ENCODE data around the gene TP53.

Gene TP53

DNA sequence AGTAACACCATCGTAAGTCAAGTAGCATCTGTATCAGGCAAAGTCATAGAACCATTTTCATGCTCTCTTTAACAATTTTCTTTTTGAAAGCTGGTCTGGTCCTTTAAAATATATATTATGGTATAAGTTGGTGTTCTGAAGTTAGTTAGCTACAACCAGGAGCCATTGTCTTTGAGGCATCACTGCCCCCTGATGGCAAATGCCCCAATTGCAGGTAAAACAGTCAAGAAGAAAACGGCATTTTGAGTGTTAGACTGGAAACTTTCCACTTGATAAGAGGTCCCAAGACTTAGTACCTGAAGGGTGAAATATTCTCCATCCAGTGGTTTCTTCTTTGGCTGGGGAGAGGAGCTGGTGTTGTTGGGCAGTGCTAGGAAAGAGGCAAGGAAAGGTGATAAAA is 14.1 kb downstream of the TP53 start:
- DNase-seq, result peak in 4 of 6 experiments; percentile 4 to 20 (median 8)

DNA sequence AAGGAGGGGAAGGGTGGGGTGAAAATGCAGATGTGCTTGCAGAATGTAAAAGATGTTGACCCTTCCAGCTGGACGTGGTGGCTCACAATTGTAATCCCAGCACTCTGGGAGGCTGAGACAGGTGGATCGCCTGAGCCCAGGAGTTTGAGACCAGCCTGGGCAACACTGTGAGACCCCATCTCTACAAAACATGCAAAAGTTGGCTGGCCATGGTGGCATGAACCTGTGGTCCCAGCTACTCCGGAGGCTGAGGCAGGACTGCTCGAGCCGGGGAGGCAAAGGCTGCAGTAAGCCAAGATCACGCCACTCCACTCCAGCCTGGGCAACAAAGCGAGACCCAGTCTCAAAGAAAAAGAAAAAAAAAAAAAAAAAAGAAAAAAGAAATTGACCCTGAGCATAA is 18.8 kb downstream of the TP53 start:
- DNase-seq, result no peak

DNA sequence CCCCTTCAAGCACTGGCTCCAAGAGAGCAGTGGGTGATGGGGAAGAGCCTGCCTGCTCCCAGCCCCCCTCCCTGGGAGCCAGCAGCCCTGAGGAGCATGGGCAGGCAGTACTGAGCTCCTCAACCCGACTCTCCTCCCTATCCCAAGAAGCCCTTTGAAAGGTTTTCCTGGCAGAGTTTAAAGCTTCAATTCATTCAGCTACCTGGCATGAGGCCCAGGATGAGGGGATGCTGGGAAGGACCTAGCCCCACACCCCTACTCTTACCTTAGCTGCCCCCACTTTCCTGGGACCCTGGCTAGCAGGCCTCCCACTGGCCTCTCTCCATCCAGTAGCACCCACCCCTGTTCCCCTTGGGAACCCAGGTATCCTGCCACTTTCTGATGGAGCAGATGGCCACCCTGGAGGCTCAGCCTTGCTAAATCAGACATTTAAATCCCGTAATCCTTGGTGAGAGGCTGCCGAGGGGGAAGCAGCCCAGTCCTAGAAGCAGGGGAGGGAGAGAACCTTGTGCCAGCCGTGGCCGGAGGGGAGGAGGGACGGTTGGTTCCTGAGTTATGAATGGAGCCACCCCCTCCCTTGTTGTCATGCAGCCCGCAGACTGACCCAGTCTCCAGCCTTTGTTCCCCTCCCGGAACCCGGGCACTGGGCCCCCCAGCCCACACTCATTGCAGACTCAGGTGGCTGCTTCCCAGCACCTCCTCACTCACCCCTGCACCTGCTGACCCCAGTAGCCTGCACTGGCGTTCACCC is 19.5 kb downstream of the TP53 start:
- no peak for DNase-seq

DNA sequence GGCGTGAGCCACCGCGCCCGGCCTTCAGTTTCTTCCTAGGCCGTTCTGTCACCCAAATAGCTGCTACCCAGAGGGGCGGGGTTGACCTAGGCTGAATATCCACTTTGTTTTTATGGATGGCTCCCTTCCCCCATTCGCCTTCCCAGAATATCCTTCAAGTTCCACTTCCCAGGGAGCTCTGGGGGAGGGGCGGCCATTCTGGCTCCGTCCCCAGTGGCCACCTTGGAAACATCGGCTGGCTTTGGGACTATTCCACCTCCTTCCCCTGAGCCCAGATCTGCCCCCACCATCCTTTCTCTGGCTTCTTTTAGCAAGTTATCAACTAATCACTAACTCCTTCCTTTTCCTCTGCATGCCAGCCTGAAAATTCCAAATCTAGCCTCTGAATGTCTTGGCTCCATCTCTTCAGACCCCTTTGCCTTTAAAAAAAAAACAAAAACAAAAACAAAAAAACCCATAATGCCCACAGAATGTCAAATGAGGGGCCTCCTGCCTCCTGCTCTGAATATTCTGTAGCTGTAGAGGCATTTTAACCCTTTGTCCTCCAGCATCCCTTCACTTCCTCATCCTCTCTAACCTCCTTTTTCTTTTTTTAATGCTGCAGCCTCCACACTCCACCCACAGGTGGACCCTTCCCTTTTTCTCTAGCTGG is 30.2 kb downstream of the TP53 start:
- DNase-seq, result no peak

DNA sequence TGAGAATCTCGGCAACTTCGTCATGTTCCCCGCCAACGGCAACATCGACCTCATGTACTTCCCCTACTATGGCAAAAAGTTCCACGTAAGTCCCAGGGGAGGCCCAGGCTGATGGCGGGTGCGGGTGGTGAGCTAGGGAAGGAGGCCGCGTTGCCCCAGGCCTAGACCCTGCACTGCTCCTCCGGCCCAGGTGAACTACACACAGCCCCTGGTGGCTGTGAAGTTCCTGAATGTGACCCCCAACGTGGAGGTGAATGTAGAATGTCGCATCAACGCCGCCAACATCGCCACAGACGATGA is 31.8 kb downstream of the TP53 start:
- DNase-seq, result no peak

DNA sequence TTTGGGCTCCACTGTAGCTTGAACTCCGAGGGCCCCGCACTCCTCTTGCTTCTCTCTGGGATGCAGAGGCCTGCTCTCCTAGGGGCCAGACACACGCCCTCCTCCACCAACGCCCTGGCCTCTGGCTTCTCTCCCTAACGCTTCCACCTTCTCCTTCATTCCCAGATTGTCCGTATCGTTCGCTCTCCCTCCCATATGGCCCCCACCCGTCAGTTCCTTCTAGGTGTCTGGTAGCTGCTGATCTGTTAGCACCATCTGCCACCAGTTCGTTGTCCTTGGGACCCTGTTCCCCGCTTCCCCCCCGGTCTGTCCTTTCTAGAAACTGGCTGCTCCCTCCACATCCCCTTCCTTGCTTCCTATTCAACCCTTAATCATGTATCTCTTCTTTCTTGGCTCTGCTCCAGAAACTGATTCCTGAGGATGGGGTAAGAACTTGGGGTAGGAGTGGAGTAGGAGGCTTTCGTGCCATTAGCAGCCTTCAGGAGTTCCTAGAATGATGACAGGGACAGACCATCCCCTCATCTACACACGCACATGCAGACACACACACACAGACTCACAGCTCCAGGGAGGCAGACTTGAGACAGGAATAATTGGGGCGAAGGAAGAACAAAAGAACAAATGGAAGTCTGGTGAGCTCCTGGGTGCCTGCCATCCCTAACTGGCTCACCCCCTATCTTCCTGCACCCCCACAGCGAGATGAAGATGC is 32.3 kb downstream of the TP53 start:
- DNase-seq, result no peak

DNA sequence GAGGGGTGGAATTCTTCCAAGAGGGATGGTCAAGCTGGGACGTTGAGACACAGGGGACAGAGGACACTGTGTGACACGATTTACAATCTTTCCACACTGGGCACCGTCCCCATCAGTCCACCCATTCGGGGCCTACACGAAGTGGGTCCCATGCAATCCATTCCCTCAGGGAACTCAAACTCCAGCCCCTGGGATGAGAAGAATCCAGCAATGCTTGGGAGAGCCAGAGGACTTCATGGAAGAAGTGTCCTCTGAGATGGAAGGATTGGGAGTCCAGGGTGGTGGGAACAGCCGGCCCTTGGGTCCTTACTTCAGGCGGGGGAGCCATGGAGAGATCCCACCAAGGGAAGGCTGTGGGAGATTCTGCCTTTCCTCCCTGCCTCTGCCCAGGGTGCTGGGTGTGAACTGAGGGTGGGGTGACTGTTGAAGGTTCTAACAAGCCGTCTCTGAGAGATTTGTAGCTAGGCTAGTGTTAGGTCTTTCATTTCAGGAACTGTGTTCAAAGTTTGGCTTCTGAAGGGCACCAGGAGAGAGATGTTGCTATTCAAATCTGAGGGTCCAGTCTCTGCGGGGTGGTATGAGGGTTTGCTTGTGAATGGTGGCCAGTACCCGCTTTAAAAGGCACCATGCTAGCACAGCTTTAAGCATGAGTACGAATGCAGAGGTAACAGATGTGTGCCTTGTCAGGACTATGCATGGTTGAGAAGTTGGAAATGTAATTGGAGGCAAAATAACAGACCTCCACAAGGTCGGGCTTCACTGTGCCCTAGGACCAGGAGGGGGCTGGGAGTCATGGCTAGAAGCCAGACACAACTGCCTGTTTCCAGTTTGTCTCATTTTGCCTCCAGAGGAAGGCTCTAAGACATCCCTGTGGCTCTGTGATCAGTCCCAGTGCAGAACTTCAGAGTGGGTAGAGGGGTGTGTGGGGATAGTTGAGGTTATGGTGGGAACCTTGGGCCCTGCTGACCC is 34.6 kb downstream of the TP53 start:
- DNase-seq, result no peak

DNA sequence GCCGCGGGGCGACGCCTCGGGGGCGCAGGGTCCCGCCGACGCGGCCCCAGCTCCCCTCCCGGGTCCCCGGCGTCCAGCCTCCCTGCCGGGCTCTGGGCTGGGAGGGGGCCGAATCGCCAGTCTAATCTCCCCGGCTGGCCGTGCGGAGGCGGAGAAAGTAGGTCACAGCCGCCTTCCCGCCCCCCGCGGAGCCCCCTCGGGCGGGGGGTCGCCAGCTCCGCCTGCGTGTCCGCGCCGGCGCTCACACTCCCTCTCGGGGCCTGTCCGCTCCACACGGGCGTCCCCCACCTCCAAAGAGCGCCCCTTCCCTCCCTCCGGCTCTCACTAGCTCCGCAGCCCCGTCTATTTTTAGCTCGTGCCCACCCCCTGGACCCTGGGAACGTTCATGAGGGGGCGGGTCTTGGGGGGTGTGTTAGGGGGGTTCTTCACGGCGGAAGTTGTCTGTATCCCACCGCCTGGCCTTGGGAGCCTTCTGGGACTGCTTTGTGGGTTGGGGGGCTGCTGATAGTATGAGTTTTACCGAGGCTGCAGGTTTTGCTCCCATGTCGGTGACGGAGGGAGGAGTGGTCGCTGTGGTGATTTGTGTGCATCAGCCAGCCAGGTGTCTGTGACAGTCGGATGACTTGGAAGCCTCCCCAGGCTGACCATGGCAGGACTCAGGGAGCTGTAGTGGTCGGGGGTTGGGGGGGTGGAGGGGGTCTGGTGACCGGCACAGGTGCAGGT is 35.5 kb downstream of the TP53 start:
- no peak for DNase-seq

DNA sequence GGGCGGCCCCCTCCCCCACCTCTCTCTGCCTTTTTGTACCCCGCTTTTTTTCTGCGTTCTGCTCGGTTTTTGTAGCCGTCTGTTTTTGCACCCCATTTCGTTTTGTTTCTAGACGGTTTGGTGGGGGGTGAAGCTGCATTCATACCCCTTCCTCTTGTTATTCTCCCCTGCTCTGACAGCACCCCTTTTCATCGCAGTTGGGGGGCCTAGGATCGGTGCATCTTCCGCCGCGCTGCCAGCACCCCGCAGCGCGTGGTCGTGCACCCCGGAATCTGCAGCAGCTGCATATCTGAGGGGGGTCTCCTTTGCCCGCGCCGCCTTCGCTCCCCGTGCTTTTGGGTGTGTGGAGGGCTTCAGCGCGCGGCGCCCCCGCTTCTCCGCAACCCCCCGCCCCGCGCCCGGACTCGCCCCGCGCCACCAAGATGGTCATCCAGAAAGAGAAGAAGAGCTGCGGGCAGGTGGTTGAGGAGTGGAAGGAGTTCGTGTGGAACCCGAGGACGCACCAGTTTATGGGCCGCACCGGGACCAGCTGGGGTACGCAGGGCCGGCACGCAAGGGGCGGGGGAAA is 36.1 kb downstream of the TP53 start:
- peak in 2 of 6 experiments; percentile 25 to 34 for DNase-seq

DNA sequence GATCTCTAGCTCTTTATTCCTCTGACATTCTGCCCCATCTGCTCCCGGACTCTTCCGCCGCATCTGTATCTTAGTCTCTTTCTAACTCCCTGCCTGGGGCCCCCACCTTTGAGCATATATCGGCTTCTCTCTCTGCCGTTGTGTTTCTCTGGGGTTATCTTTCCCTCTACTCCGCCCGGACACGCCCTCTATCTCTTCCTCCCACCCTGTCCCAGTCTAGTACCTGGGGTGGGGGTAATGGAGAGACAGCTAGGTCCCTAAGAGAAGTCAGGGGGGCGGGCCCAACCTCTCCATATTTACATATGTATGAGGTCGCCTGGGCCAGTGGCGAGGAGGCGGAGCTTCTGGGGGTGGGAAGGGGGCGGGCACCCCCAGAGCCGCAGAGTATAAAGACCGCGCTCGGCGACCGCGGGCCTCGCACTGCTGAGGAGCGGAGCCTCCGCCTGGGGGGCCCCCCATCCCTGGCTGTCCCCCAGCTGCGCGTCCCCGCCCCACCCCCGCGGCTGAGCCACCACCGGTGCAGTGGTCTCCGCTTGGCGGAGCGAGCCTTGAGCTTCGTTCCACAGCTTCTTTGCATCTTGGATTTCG is 36.7 kb downstream of the TP53 start, which contains the start of gene ATP1B2:
ATP1B2 (plus strand) TSS at position 418 of the 588 bp plus-strand sequence. CDS start 593 bp downstream, outside the sequence.
- peak; percentile 51 to 84 (median 70) for DNase-seq

DNA sequence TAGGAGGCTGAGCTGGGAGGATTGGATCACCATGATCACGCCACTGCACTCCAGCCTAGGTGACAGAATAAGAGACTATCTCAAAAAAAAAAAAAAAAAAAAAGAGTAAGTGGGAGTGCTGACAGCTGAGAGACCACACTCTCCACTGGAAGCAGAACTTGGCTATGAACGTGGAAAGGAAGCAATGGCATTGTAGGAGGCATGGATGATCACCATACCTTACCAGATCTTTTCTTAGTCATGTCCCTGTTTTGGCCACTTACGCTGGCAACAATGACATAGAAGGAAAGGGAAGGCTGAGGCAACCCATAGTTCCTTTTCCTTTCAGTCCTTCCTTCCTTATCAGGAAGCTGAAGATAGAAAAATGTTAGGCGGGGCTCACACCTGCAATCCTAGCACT is 40.3 kb downstream of the TP53 start:
- DNase-seq, result no peak

DNA sequence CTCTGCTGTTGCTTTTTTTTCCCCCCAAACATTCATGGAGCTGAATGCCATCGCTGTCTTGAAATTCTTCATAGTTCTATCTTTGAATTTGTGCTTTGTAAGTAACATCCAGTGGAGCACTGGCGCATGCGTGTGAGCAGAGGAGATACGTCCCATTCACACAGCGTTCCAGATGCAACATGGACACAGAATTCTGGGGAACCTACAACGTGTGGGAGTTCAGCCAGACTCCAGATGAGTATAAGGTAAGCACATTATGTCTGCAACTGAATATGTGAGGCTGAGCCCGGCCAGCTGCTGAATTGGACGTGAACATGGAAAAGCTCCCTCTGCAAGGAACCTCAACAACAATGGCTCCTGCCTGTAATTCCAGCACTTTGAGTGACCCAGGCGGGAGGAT is 40.8 kb downstream of the TP53 start:
- no peak for DNase-seq

DNA sequence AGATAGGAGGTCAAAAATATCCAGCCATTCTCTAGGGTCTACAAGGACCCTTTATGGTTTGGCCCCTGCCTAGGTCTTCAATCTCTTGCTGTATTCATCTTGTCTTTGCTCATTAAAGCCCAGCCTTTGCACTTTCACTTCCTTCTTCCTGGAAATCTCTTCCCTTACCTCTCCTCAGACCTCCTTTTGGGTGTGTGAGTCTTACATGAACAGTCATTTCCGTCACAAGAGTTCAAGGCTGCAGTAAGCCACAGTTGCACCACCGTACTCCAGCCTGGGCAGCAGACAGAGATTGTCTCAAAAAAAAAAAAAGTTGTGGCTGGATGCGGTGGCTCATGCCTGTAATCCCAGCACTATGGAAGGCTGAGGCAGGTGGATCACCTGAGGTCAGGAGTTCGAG is 42.5 kb downstream of the TP53 start:
- DNase-seq, result no peak

DNA sequence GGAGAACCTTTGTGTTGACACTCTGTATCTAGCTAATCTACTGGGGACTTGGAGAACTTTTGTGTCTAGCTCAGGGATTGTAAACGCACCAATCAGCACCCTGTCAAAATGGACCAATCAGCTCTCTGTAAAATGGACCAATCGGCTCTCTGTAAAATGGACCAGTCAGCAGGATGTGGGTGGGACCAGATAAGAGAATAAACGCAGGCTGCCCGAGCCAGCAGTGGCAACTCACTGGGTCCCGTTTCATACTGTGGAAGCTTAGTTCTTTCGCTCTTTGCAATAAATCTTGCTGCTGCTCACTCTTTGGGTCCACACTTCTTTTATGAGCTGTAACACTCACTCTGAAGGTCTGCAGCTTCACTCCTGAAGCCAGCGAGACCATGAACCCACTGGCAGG is 45.7 kb downstream of the TP53 start:
- peak in 2 of 6 experiments; percentile 19 to 20 for DNase-seq

DNA sequence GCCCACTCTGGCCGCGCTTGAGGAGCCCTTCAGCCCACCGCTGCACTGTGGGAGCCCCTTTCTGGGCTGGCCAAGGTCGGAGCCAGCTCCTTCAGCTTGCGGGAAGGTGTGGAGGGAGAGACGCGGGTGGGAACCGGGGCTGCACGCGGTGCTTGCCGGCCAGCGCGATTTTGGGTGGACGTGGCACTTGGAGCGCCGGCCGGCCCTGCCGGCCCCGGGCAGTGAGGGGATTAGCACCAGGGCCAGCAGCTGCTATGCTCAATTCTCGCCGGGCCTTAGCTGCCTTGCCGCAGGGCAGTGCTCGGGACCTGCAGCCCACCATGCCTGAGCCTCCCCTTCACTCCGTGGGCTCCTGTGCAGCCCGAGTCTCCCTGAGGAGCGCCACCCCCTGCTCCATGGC is 46.5 kb downstream of the TP53 start:
- no peak for DNase-seq

DNA sequence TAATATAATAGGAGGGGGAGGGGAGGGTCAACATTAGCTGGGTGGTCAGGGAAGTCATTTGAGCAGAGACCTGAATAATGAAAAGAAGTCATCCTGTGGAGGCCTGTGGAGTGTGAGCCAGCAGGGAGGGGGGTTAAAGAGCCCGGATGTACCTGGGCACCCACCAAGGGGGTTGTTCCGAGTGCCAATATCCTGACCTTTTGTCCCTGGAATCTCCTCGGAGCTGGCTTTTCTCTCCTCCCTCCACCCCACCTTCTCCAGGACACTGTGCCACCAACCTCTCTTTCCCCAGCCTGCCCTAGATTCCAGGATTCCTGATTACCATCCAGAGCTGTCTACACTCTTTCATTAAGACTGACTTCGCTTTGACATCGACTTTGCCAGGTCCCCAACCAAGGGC is 51.1 kb downstream of the TP53 start:
- no peak for DNase-seq

DNA sequence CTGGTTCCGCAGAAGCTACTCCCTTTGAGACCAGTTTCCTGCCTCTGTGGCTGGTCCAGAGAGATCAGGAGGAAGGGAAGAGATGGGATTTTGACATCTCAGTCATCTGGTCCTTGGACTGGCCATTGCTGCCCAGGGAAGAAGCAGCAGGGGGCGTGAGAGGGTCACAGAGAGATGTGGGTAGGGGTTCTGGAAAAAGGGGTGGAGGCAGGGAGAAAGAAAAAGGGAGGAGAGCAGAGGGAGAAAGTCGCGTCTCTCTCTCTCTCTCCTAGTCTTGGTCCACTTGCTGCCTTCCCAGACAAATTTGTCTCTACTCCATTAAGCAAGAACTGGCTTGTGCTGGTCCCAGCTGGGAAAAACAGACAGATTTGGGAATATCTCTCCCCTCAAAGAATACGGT is 52.9 kb downstream of the TP53 start:
- DNase-seq, result no peak

DNA sequence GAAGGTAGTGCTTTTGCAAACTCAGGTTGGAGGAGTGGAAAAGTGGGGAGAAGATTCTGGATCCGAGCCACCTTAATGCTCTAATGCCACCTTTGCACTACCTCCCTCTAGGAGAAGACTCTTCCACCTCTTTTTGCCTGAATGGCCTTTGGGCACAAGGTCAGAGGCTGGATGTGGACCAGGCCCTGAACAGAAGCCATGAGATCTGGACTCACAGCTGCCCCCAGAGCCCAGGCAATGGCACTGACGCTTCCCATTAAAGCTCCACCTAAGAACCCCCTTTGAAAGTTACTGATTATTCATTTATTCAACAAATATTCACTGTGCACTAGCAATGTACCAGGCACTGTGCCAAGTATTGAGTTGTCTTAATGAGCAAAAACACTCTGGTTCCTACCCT is 54.2 kb downstream of the TP53 start:
- DNase-seq, result no peak

DNA sequence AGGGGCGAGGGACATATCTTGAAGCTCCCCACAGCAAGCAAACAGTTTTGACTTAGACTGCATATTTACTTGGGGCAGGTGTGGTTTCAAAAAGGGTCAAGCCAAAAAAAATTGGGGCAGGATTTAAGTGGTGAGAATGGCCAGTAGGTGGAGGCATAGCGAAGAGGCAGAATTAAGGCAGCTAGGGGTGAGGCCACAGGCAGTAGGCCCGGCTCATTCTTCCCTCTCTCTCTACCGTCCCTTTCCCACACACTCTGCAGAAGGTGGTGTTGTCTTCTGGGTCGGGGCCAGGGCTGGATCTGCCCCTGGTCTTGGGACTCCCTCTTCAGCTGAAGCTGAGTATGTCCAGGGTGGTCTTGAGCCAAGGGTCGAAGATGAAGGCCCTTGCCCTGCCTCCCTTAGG is 54.8 kb downstream of the TP53 start:
- DNase-seq, result peak in 2 of 6 experiments; percentile 19 to 23

DNA sequence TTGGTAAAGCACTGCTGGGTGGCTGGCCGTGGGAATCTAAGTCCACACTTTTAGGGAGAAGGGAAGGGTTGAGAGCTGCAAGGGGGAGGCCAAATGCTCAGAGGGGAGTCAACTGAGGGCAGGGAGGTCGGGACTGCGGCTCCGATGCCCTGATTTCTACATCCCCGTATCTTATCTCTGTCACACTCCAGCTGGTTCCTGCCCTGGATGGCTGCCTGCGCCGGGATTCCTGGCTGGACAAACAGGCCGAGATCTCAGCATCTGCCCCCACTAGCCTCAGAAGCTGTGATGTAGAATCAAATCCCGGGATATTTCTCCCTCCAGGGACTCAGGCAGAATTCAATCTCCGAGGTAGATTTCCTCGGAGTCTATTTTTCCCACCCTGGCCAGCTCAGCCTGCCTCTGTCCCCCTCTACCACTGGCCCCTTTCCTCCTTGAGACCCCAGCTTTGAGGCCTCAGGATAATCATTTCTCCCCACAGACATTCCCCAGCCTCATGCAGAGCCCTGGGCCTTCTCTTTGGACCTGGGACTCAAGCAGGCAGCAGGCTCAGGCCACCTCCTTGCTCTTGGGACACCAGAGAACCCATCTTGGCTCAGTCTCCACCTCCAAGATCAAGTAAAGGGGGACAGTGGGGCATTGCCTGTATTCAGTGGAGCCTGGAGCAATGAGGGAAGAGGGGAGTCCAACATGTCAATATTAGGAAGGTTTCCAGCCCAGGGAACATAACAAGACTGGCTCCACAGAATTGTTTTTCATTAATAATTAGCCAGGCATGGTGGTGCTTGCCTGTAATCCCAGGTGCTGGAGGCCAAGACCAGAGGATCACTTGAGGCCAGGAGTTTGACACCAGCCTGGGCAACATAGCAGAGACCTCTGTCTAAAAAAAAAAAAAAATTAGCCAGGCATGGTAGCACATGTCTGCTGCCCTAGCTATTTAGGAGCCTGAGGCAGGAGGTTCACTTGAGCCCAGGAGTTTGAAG is 55.6 kb downstream of the TP53 start:
- no peak for DNase-seq
